IMR-90 (cell line): ENCODE measurements around the gene ZBTB38. TPM values are rescaled to one million over a fixed set of nuclear protein-coding genes. Genes with fewer than 3 reads are reported as not detected.

Experiments used
- ATAC-seq: fragments of 200-7000 bp; cut with Tn5 transposase; 2 replicates; pipeline ENCODE4 v1.9.1; 2020; ENCODE audit warnings: low read depth, mild to moderate bottlenecking, moderate library complexity
- BruUV-seq: library from RNA; stranded (reverse); fragments of 400-500 nt; replicated peaks from 2 replicates; lab custom pipeline; 2021; lab: Mats Ljungman, UMichigan
- CTCF ChIA-PET: fragments of 300-600 bp; formaldehyde crosslinking; extraction: SDS; loops from one replicate; lab custom pipeline; 2021; ENCODE audit warnings: antibody characterized with exemption; lab: Yijun Ruan, JAX
- POLR2A ChIA-PET: fragments of 300-600 bp; sonication (Branson Sonifier 250); formaldehyde crosslinking; loops from one replicate; lab custom pipeline; 2022; ENCODE audit warnings: antibody characterized with exemption; ENCODE audit not compliant: unreplicated experiment; lab: Charles Lee
- DNase-seq: peaks from one replicate; pipeline ENCODE4 v3.0.0; 2013
- H2AFZ ChIP-seq: replicated peaks from 2 replicates; pipeline ENCODE3; 2013; ENCODE audit warnings: low read length, mild to moderate bottlenecking; ENCODE audit not compliant: poor library complexity
- H2AK5ac ChIP-seq: 2 replicates; pipeline ENCODE4 v1.6.1; 2013; ENCODE audit warnings: low read depth, low read length, inconsistent platforms
- H2AK9ac ChIP-seq: replicated peaks from 2 replicates; pipeline ENCODE3; 2013; ENCODE audit warnings: mild to moderate bottlenecking, low read depth, low read length, moderate library complexity; ENCODE audit not compliant: poor library complexity
- H2BK120ac ChIP-seq: 2 replicates; pipeline ENCODE4 v1.6.1; 2013; ENCODE audit warnings: low read depth, low read length, inconsistent platforms
- H2BK15ac ChIP-seq: 3 replicates; pipeline ENCODE4 v1.6.1; 2013; ENCODE audit warnings: low read depth, low read length, inconsistent platforms
- H2BK20ac ChIP-seq: 2 replicates; pipeline ENCODE4 v1.6.1; 2013; ENCODE audit warnings: low read depth, mild to moderate bottlenecking, inconsistent platforms, low read length, moderate library complexity
- H2BK5ac ChIP-seq: 2 replicates; pipeline ENCODE4 v1.6.1; 2013; ENCODE audit warnings: mild to moderate bottlenecking, low read depth, low read length, inconsistent platforms; ENCODE audit not compliant: poor library complexity, severe bottlenecking
- H3K14ac ChIP-seq: replicated peaks from 2 replicates; pipeline ENCODE4 v1.6.1; 2013; ENCODE audit warnings: low read depth, low read length, inconsistent platforms
- H3K18ac ChIP-seq: 2 replicates; pipeline ENCODE4 v1.6.1; 2013; ENCODE audit warnings: low read depth, low read length, control low read depth
- H3K23ac ChIP-seq: 2 replicates; pipeline ENCODE4 v1.6.1; 2013; ENCODE audit warnings: low read depth, low read length, inconsistent platforms
- H3K27ac ChIP-seq: 2 replicates; pipeline ENCODE4 v1.5.1; 2013; ENCODE audit warnings: mild to moderate bottlenecking, control low read depth, low read length; ENCODE audit not compliant: insufficient read depth
- H3K27me3 ChIP-seq: 2 replicates; pipeline ENCODE4 v1.6.1; 2013; ENCODE audit warnings: low read length; ENCODE audit not compliant: control insufficient read depth, insufficient read depth
- H3K36me3 ChIP-seq: 2 replicates; pipeline ENCODE4 v1.6.1; 2013; ENCODE audit warnings: low read length, mixed read lengths; ENCODE audit not compliant: control insufficient read depth, insufficient read depth
- H3K4ac ChIP-seq: 2 replicates; pipeline ENCODE4 v1.6.1; 2013; ENCODE audit warnings: low read depth, low read length, inconsistent platforms
- H3K4me1 ChIP-seq: 2 replicates; pipeline ENCODE4 v1.6.1; 2013; ENCODE audit warnings: low read length, mixed read lengths; ENCODE audit not compliant: control insufficient read depth, insufficient read depth
- H3K4me2 ChIP-seq: 2 replicates; pipeline ENCODE4 v1.6.1; 2013; ENCODE audit warnings: low read depth, mild to moderate bottlenecking, control low read depth, low read length, moderate library complexity
- H3K4me3 ChIP-seq: 2 replicates; pipeline ENCODE4 v1.5.1; 2013; ENCODE audit warnings: low read depth, mild to moderate bottlenecking, control low read depth, low read length, moderate library complexity; ENCODE audit not compliant: insufficient read depth
- H3K56ac ChIP-seq: 2 replicates; pipeline ENCODE4 v1.6.1; 2013; ENCODE audit warnings: low read length, inconsistent platforms; ENCODE audit not compliant: insufficient read depth; ENCODE audit errors: extremely low read depth
- H3K79me1 ChIP-seq, 2 experiments: 2 replicates each; pipeline ENCODE4 v1.6.1; 2013; ENCODE audit warnings: low read length in 2 of 2, inconsistent platforms in 1 of 2, low read depth in 1 of 2
- H3K9ac ChIP-seq: 2 replicates; pipeline ENCODE4 v1.6.1; 2013; ENCODE audit warnings: low read depth, low read length, control low read depth
- H3K9me1 ChIP-seq: 2 replicates; pipeline ENCODE4 v1.6.1; 2013; ENCODE audit warnings: low read length, inconsistent platforms; ENCODE audit not compliant: insufficient read depth
- H3K9me3 ChIP-seq: 2 replicates; pipeline ENCODE4 v1.6.1; 2013; ENCODE audit warnings: low read length; ENCODE audit not compliant: control insufficient read depth, insufficient read depth
- H4K20me1 ChIP-seq: 2 replicates; pipeline ENCODE4 v1.6.1; 2013; ENCODE audit warnings: low read length, inconsistent platforms; ENCODE audit not compliant: insufficient read depth
- H4K5ac ChIP-seq: 2 replicates; pipeline ENCODE4 v1.6.1; 2013; ENCODE audit warnings: mild to moderate bottlenecking, low read depth, low read length, control low read depth
- H4K8ac ChIP-seq, 2 experiments: 2 replicates each; pipeline ENCODE4 v1.6.1; 2013; ENCODE audit warnings: low read depth in 2 of 2, low read length in 2 of 2, control low read depth in 1 of 2, inconsistent platforms in 1 of 2
- H4K91ac ChIP-seq: 2 replicates; pipeline ENCODE4 v1.6.1; 2013; ENCODE audit warnings: low read depth, low read length, inconsistent platforms; ENCODE audit not compliant: insufficient read depth
- ELK1 ChIP-seq: fragments of 150-350 bp; IDR thresholded peaks from 2 replicates; pipeline ENCODE4 v1.6.1; 2016; ENCODE audit warnings: low read depth, mild to moderate bottlenecking, low read length, moderate library complexity, borderline replicate concordance
- WGBS, 2 experiments: methylation state at CpG; one replicate each; pipeline versions ENCODE4 v1.1.5 to v1.1.7; 2013; ENCODE audit warnings: missing lambda C conversion rate in 2 of 2; ENCODE audit not compliant: insufficient read length in 1 of 2; ENCODE audit errors: extremely low coverage in 2 of 2; 5-methylcytosine and 5-hydroxymethylcytosine counted together
- dilution Hi-C: fragments of 300-500 bp; cut with HindIII; formaldehyde crosslinking; loops from one replicate; pipeline ENCODE4 v1.14.3; 2018; ENCODE audit warnings: low sequenced_read_pairs; ENCODE audit not compliant: unreplicated experiment
- in situ Hi-C: fragments of 300-500 bp; cut with MboI; formaldehyde crosslinking; loops from 3 replicates; pipeline ENCODE4 v1.14.3; 2019; ENCODE audit warnings: low sequenced_read_pairs, inconsistent platforms, mixed read lengths
- intact Hi-C: fragments of 100-400 bp; cut with micrococcal nuclease; formaldehyde crosslinking; loops from 2 replicates; pipeline ENCODE4 v1.10.0; 2022
- polyA plus RNA-seq, 3 experiments: library from polyadenylated mRNA; depleted of rRNA; stranded (reverse); fragments of >200 nt; gene quantifications; 2 replicates each; pipeline ENCODE4 v1.2.3, GENCODE V29; 2012; ENCODE audit warnings: low replicate concordance in 1 of 3
- total RNA-seq: library from RNA; depleted of rRNA; stranded (reverse); fragments of >200 nt; gene quantifications from 2 replicates; pipeline ENCODE4 v1.2.3, GENCODE V29; 2012
- TF ChIP-seq, protein P1 (sequence below): fragments of 150-350 bp; IDR thresholded peaks from 2 replicates; pipeline ENCODE4 v1.6.1; 2017; ENCODE audit warnings: mild to moderate bottlenecking, antibody characterized with exemption, low read length, low read depth

ZBTB38 gene
- total and polyA plus RNA-seq, 2 of the 4 experiments (the other 2 are of a cell fraction): 44.9 to 274 TPM

DNA sequence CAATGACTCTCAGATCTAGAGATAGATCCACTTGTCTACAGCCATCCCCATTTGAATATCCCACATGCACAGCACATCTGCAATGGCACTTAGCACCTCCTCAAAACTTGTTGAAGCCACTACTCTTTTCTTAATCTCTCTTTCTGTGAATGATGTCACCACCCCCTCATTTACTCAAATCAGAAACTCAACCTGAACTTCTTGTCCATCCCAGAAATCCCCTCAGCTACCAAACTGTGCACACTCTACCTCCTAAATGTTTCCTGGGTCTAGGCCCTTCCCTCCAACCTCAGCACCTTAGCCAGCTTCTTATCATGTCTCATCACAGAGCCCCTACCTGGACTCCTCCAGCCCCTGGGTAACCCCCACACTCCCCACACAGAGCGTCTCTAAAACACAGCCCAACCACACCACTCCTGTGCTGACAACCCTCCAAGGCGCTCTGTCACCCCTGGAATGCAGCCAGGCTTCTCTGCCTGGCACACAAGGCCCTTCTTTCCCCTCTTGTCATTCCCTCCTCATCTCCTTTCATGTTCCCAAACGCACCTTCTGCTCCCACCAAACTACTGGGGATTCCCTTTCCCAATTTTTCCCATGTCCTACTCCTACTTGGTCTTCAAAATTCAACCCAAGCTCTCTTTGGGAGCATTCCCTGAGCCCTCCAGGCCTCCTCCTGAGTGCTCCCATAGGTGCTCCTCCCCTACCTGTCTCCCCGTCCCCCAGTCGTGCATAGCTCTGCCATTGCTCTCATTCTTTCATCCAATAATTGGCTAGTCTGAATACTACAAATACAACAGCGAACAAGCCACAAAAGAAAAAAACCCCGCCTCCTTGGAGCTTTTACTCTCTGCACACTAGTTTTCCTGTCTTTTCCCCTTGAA is 39.8 kb upstream of the ZBTB38 start (continued):
- TF ChIP-seq ELK1: no peak

DNA sequence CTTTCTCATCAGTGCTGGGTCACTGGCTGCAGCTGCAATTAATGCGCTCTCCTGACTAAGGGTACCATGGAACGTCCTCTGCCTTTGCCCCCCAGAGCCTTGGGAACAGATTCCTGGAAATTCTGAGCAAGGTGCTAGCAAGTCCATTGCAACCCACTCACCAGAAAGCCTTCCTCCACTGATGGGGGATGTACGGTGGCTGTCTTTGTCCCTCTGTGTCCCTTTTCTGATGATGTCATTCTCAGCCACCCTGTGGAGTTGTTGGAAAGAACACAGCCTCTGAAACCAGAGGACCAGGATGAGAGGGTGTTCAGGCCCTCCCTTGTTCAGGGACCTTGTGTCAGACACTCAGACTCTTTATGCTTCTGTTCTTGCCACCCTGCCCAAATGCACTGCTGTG is 38.1 kb upstream of the ZBTB38 start:
- peak overlapping the region; percentile 88 for H4K91ac ChIP-seq
- peaks cover 34% of the 10 kb centered on the region for H3K9me1 ChIP-seq
- peak overlapping the region; percentile 46 for H2AK9ac ChIP-seq
- in situ Hi-C loops (loop anchor here (25.0 kb wide), 1 partner anchor 557 kb away; the partner anchor contains the start of gene ATP1B3), dilution Hi-C loops (no loop called here), intact Hi-C loops (no loop called here)
- H4K5ac ChIP-seq: peak overlapping the region; percentile 78; the same call in 1 of the 2 replicates
- peaks cover 0 to 29% of the 10 kb centered on the region in 2 experiments; a peak in 3 of 4 replicates for H3K79me1 ChIP-seq
- H2BK5ac ChIP-seq: peak overlapping the region; percentile 99
- peak overlapping the region; percentile 62; the same call in 1 of the 2 replicates for H3K18ac ChIP-seq
- DNase-seq (no peak), ATAC-seq (no peak)
- peak overlapping the region; percentile 92; the same call in 1 of the 2 replicates for H3K56ac ChIP-seq
- no CpG with 5 or more reads among the region's 3 CpGs for WGBS, 2 experiments
- H2BK15ac ChIP-seq: peak overlapping the region; percentile 96; the same call in 2 of the 3 replicates
- H3K4ac ChIP-seq: peak overlapping the region; percentile 99
- peaks cover 28% of the 10 kb centered on the region for H3K4me1 ChIP-seq
- TF ChIP-seq, protein P1, sequence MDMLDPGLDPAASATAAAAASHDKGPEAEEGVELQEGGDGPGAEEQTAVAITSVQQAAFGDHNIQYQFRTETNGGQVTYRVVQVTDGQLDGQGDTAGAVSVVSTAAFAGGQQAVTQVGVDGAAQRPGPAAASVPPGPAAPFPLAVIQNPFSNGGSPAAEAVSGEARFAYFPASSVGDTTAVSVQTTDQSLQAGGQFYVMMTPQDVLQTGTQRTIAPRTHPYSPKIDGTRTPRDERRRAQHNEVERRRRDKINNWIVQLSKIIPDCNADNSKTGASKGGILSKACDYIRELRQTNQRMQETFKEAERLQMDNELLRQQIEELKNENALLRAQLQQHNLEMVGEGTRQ: no peak
- peak overlapping the region; percentile 77 to 86 for H4K8ac ChIP-seq
- POLR2A ChIA-PET: interaction anchor here (1.3 kb wide), 1 partner anchor 36 kb away, joined by 4 read pairs; no protein-coding TSS in a partner anchor
- H3K27me3 ChIP-seq: no peaks in the 10 kb centered on the region
- H3K14ac ChIP-seq: peak overlapping the region; percentile 85
- peak overlapping the region; percentile 48; the same call in 1 of the 2 replicates for H3K23ac ChIP-seq
- no peak overlapping the region for H2AFZ ChIP-seq
- H3K4me3 ChIP-seq: no peak overlapping the region
- no peaks in the 10 kb centered on the region for H4K20me1 ChIP-seq
- H2BK20ac ChIP-seq: peak overlapping the region; percentile 83
- CTCF ChIA-PET: no interaction called here
- no peak overlapping the region for H3K9ac ChIP-seq
- no peaks in the 10 kb centered on the region for H3K9me3 ChIP-seq
- BruUV-seq: no TSS peak
- H2AK5ac ChIP-seq: peak overlapping the region; percentile 96
- no peaks in the 10 kb centered on the region for H3K36me3 ChIP-seq
- peak overlapping the region; percentile 61 for H3K27ac ChIP-seq
- peak overlapping the region; percentile 93 for H2BK120ac ChIP-seq
- no peak overlapping the region for H3K4me2 ChIP-seq
